EH (cell line): Measurements from ENCODE around the gene DTX3.

Experiments used
- DNase-seq: peaks from one replicate; pipeline ENCODE4 v3.0.0-alpha.2; 2015; ENCODE audit warnings: low read depth

Gene DTX3

DNA sequence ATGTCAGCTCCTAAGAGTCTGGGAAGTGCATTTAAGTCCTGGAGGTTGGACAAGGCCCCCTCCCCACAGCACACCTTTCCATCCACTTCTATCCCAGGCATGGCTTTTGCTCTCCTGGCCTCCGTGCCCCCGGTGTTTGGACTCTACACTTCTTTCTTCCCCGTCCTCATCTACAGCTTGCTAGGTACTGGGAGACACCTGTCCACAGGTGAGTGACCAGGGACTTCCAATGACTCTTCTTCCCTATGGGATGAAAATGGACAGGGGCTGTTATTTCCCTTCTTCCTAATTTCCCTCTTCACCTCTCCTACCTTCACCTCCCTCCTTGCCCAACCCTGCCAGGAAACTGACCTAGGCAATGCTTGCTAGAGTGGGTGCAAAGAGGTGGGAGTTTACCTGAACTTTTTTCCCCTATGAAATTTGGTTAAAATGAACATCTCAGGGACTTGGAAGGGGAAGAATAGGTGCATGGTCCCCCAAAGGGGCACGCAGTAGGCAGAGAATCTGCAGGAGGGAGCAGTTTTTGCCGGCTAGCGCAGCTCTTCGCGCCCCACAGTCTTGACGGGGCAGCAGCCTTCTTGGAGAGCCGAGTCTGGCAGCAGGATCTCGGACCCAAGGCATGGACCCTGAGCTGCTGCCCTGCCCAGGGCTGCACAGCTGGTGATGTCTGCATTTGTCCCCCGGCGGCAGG, 15.8 kb downstream of the DTX3 start:
- DNase-seq, result no peak

DNA sequence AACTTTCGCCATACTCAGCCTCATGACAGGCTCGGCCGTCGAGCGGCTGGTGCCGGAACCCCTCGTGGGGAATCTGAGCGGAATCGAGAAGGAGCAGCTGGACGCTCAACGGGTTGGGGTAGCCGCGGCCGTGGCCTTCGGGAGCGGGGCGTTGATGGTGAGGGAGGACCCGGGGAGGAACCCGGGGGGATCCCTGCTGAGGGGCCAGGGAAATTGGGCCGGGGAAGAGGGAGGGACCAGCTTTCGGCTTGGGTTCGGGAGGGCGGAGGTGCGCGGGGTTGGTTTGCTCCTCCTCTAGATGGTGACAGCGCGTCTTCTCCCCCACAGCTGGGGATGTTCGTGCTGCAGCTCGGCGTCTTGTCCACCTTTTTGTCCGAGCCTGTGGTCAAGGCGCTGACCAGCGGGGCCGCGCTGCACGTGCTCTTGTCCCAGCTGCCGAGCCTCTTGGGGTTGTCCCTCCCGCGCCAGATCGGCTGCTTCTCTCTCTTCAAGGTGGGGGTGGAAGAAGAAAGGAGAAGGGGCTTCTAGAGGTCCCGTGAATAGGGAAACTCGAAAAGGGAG, 16.4 kb downstream of the DTX3 start:
- DNase-seq, result peak; percentile 22

DNA sequence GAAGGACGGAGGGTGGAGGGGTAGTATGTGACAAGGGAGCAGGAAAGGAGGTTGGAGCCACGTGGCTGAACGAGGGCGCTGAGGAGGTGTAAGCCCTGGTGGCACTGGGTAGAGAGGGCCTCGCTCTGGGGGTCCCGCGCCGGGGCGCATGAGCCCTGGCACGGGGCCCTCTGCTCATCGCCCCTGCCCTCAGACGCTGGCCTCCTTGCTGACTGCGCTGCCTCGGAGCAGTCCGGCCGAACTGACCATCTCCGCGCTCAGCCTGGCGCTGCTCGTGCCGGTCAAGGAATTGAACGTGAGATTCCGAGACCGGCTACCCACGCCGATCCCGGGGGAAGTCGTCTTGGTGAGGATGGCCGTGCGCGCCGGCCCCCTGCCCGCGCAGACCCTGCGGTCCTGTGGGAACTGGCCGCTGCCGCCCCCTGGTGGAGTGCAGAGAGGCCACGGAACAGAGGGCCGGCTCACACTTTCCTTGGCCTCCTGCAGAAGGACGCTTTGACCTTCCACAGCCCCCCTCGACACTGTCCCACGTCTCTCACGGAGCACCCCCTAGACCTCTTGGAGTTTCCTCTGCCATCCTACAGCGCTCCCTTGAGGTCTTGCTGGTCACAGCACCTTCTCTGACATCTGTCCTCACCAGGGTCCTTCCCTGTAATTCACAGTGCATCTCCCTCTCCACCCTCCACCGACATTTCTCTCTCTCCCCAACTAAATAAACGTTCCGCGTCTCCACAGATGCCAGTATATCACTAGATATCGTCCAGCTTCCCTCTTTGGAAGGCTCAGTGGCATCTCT, 17.1 kb downstream of the DTX3 start:
- peak; percentile 48 for DNase-seq

DNA sequence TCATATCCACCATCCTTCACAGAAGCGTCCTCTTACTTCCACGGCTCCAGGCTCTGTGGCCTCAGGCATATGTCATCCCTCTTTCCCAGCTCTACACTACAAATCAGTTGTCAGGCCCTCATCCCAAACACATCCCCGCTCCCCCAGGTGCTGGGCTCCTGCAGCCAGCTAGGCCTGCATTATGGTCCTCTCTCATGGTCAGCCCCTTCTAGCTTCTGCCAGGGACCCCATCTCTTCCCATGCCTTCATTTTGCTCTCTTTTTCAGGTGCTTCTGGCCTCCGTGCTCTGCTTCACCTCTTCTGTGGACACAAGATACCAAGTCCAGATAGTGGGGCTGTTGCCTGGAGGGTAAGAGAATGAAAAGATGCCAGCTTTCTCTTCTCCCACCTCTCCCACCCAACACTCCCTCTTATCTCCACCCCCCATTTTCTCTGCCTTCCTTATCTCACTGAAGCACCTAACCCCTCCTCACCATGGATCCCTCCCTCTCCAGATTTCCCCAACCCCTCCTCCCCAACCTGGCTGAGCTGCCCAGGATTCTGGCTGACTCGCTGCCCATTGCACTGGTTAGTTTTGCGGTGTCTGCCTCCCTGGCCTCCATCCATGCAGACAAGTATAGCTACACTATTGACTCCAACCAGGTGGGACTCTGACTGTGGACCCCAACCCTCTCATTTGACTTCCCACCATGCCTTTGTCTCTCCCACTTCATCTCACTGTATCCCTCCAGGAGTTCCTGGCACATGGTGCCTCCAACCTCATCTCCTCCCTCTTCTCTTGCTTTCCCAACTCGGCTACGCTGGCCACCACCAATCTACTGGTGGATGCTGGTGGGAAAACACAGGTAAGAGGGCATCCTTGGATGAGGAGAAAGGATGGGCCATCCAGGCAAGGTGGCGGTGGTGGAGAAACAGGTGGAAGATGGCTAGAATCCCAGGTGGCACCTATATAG, 17.9 kb downstream of the DTX3 start:
- no peak for DNase-seq

DNA sequence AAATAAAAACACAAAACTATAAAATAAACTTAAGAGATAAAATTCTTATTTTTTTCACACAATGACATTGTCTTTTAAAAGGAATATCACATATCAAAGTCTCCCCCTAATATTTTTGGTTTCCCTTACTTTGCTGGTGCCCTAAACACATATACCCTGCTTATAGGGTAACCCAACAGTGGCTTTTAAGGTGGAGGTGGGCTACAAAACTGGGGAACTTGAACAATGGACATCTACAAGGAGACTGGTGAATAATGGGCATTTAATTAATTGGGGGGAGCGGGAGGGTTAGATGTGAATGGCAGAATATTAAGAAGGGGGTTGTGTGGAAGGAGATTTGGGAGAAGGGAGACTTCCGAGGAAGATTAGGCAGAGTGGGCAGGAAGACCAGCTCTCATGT, 18.8 kb downstream of the DTX3 start:
- DNase-seq, result no peak

DNA sequence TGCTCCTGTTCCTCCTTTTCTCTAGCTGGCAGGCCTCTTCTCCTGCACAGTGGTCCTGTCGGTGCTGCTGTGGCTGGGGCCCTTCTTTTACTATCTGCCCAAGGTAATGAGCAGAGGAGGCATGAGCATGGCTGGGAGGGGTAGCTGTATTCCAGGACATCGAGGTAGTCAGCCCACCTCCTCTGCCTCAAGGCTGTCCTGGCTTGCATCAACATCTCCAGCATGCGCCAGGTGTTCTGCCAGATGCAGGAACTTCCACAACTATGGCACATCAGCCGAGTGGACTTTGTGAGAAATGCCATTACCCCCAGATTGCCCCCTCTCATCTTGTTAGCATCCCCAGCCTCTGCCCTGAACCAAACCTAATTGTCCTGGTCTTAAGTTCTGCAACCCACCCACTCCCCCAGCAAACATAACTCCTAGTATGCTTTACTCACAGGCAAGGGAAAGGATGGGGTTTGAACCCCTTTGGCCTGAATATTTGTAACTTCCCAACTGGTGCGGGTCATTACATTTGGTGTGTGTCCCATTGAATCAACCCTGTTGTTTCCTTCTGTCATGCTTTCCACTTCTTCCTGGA, 19.3 kb downstream of the DTX3 start:
- DNase-seq, result no peak

DNA sequence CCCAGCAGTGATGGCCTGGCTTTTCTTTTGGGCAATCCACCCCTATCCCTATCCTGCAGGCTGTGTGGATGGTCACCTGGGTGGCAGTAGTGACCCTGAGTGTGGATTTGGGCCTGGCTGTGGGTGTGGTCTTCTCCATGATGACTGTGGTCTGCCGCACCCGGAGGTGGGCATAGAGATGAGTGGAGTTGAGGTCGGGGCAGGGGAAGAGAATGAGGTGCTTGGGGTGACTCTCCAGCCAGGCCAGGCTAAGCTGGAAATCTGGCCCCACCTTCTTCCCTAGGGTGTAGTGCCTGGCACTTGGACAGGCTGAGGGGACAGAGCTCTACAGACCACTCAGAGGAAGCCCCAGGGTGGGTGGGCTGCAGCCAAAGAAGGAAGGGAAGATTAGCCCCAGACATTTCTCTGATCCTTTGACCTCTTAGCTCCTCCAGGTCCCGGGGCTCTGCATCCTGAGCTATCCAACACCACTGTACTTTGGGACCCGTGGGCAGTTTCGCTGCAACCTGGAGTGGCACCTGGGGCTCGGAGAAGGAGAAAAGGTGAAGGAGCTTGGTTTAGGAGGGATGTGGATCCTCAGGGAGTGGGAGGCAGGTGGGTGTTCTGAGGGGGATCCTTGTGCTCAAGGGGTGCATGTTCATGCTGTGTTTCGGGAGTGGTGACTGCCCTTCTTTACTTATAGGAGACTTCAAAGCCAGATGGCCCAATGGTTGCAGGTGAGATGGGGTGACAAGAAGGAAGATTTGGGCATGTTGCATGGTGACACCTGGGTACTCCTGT, 20.0 kb downstream of the DTX3 start:
- no peak for DNase-seq

DNA sequence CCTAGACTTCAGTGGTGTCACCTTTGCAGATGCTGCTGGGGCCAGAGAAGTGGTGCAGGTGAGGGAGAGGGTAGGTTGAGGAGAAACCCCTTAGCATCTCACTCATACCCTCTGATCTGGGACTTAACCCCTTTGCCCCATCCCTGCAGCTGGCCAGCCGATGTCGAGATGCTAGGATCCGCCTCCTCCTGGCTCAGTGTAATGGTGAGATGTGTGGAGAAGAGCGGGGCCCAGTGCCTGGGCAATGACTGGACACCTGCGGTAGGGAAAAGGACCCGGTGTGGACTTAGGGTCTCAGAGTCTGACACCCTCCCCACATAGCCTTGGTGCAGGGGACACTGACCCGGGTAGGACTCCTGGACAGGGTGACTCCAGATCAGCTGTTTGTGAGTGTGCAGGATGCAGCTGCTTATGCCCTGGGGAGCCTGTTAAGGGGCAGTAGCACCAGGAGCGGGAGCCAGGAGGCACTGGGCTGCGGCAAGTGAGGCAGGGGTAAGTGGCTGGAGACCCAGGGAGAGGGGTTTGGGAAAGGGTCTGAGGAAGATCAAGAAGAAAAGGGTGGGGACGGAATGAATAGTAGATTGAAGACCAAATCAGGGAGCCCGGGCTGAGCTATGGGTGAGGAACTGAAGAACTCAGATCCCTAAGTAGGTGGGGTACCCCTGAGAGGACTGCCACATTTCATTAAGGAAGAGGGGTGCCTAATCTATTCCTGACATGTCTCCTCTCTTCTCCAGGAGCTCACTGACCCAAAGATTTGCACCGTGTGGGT, 20.8 kb downstream of the DTX3 start:
- DNase-seq, result no peak

DNA sequence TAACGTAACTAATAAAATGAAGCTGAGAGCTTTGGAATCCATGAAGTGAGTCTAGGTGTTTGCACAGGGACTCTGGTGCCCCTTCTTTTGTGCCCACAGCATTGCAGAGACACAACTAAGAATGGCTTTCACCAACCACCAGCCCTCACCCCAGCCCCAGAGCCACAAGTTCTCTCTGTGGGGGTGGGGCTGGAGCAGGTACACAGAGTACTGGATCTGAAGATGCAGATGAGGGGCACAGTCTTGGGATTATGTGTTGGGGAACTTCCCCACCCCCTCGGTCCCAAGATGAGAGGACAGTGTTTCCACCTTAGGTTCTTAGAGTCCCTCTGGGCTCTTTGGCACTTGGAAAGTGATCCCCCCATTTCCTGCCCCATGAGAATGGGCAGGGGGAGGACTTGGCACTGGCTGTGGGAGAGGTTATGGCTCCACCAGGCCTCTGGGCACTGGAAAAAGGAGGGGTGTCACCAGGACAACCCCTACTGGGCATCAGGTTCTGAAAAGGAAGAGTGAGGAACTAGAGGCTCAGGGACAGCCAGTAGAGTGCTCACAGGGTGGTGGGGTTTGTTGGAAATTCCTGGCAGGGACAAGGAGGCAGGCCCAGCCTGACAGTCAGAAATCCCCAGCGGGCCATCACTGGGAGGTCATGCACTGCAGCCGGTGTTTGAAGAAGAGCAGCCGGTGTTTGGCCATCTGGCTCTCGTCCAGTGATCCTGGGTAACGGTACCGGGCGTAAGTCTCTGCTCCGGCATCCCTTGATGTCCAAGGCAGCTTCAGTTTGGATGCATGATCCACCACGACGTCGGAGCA, 21.7 kb downstream of the DTX3 start:
- no peak for DNase-seq

DNA sequence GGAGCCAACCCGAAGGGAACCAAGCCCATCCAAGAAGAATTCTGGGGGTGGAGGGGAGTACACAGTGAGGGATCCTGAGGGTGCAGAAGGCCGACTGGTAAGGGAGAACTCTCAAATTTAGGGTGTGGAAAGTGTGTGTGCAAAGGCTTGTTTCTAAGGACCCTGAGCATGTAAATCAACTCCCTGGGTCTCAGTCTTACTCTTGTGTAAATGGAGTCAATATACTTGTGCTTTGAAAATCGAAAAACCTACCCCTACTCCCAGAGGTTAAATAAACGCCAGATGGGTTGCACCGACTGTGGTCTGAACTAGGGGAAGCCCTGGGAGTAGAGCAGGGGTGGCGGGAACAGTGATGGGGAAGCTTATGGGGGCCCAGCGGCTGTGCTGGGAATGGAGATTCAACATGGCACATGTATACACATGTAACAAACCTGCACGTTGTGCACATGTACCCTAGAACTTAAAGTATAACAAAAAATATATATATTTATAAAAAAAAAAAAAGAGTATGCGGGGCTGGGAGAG, 22.4 kb downstream of the DTX3 start:
- no peak for DNase-seq

DNA sequence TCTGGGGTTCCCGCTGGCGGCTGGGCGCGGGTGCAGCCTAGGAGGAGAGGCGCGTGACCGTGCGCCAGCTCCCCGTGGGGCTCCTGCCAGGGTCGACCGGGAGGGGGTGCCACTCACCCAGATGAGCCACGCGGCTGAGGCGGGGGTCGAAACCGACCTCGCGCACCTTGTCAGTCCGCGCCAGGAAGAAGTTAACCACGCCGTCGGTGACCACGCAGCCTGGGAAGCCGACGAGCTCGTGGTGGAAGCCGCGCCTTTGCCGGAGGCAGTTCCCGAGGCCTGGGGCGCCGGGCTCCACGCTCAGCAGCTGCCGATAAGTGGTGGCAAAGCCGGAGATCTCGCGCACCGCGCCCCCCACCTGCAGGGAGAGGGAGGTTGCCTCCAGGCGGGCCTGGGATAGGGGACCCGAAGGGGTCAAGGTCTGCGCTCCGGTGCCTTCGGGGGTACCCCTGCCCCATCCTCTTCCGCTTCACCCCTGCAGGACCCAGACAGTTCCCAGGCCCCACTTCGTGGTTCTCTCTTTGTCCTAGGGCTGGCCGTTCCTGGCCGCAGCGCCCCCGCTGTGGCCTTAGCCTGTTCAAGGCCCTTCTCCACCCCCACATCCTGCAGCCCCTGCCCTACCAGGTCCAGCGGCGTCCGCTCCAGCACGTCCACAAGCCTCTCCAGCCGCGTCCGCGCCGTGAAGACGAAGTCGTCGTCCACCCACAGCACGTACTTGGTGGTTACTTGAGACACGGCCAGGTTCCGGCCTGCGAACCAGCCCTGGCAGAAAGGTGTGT, 23.1 kb downstream of the DTX3 start:
- DNase-seq, result no peak

DNA sequence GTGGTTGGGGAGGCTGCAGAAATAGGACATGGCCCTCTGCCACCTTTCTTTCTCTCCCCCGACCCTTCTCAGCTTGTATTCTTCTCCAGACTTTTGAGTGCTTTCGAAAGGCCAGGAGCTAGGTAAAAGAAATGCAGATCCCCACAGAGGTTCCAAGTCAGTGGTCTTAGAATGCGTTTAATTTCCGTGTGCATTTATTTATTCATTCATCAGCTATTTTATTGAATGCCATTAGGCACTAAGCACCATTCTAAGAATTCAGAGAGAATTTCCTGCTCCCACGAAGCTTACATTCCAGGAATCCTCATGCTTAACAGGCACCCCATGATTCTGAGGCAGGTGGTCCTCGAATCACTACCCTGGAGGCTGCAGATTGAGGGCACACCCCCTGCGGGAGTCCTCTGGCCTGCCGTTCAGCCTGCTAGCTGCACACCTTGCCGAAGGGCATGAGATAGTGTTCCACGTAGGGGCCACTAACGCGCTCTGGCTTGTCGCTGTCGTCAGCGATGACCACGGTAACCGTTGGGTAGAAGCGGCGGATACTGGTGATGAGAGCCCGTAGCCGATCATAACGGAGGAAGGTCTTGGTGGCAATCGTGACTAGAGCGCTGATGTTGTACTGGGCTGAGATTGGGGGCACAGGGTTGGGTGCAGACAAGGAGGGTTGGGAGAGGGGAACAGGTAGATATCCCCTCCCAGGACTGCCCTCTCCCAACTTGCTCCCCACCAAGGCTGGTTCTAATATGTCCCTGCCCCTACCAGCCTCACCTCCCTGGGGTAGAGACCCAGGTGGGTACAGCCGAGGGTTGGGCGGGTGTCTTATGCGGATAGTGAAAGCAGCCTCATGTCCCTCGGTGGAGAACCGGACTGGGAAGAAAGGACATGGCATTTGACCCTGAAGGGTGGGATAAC, 23.9 kb downstream of the DTX3 start:
- DNase-seq, result no peak

DNA sequence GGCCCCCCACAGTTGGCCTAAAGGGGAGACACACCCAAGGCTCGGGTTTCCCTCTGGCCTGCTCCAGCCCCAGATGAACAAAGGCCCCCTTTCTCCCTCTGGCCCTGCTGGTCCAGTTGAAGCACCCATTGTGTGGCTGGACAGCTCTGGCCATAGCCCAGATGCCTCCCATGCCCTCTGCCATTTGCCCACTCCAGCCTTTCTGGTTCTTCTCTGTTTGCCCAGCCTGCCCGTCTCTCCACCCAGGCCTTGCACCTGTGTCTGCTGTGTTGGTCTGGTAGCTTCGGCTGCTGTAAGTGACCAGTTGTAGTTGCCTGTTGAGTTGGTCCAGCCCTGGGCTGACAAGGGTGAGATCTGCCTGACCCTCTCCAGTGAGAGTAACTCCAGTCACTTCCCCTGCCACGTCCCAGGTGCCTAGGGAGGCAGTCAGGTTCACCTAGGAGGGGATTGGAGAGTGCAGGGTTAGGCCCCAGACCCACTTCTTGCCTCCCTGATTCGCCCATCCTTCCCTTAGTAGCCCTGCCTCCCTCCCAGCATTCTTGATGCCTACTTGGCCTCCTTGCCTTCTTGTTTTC, 25.4 kb downstream of the DTX3 start:
- DNase-seq, result no peak

DNA sequence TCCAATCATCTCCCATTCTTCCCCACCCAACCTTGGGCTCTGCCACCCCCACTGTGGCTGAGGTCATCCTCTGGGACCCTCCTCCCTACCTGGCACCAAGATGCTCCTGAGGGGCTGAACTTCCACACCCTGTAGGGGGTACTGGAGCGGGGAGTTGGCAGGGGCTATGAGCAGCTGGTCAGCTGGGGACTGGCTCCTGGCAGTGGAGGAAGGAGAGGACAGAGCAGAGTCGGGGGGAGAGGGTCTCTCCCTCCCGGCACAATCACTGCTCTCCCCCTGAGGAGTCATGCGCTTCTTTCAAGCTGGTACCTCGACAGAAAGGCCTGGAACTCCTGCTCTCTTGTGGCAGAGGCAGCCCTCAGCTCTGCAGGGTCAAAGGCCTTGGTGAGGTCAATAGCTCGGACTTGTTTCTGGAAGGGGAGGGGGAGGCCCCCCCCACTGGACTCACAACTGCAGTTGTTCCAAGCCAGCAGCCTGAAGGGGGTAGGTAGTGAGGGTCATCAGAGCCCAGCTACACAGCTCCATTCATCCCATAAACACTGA, 26.3 kb downstream of the DTX3 start:
- no peak for DNase-seq

DNA sequence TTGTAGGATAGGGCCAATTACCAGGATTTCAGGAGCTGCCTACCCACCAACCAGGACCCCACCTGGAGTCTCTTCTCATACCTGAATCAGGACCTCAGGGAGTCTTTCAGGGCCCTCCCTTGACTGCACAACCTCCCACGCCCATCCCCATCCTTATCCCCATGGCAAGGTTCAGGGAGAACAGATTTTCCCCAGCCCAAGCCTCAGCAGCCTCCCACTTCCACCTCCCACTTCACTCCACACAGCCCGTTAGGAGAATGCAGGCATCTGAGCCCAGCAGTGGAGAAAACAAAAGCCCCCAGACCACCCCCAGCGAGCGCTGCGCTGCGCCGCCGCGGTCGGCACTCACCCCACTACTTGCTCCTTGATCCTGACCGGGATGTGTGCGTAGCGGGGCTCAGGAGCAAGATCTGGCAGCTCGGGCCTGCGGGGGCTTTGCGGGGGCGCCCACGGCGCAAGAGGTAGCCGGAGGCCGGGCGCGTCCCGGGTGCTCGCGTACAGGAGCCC, 27.0 kb downstream of the DTX3 start:
- no peak for DNase-seq
